H1 (cell line): ENCODE results near the gene C11orf71. TPM values are rescaled to one million over a fixed set of nuclear protein-coding genes. Genes with fewer than 3 reads are reported as not detected.

Source experiments
- ASH2L ChIP-seq: fragments of 200-600, 300-600 bp; sonication (generic); IDR thresholded peaks from one replicate; pipeline ENCODE4 v1.7.1; 2017; ENCODE audit warnings: low read length
- CBX5 ChIP-seq: fragments of 300-800, 300-1000 bp; sonication (generic); IDR thresholded peaks from 2 replicates; pipeline ENCODE4 v1.7.1; 2016; ENCODE audit warnings: antibody characterized with exemption, low read length, low read depth
- CTBP2 ChIP-seq: IDR thresholded peaks from 2 replicates; pipeline ENCODE4 v1.7.0; 2011; ENCODE audit warnings: borderline replicate concordance, mild to moderate bottlenecking, moderate library complexity, mixed read lengths, low read length; ENCODE audit not compliant: insufficient read depth, insufficient read length
- GTF2F1 ChIP-seq: IDR thresholded peaks from 2 replicates; pipeline ENCODE4 v1.6.1; 2012; ENCODE audit warnings: low read depth, low read length, improper control_type of control experiment, borderline replicate concordance
- RFX5 ChIP-seq: IDR thresholded peaks from 2 replicates; pipeline ENCODE4 v1.6.1; 2011; ENCODE audit warnings: low read depth, low read length, improper control_type of control experiment, borderline replicate concordance
- SIRT6 ChIP-seq: IDR thresholded peaks from one replicate; pipeline ENCODE4 v1.7.1; 2012; ENCODE audit warnings: low read length, inconsistent platforms
- SP2 ChIP-seq: IDR thresholded peaks from 2 replicates; pipeline ENCODE4 v1.6.1; 2012; ENCODE audit warnings: mild to moderate bottlenecking, low read length, inconsistent platforms
- polyA plus RNA-seq, 7 experiments: library from polyadenylated mRNA; depleted of rRNA in 3 of 7; stranded (reverse) in 5 of 7; unstranded in 2 of 7; fragments of >200 nt in 5 of 7; fragments of 200-250 nt in 2 of 7; gene quantifications; 1 replicate in 5 of 7; 2 replicates in 1 of 7; 4 replicates in 1 of 7; pipeline versions ENCODE4 v1.2.1 to v1.2.3, GENCODE V29; 2011 to 2013; ENCODE audit warnings: missing spikeins in 2 of 7, mixed read lengths in 2 of 7
- total RNA-seq: library from RNA; stranded (reverse); fragmentation: NEBNext Ultra II Directional; extraction: Animal tissue kit (Norgen Biotek cat#: 25700); gene quantifications from 2 replicates; pipeline ENCODE4 v1.2.1, GENCODE V29; 2021

C11orf71 gene
- total and polyA plus RNA-seq, 2 of the 8 experiments (the other 6 are each of a cell fraction or from before 2014, with no cell fraction given) = 5.4 to 8.7 TPM

- TF ChIP-seq SIRT6 = no peak
- no peak for TF ChIP-seq GTF2F1
- no peak for TF ChIP-seq CBX5
- TF ChIP-seq RFX5 = no peak
- no peak for TF ChIP-seq SP2
- TF ChIP-seq CTBP2 = no peak
- TF ChIP-seq ASH2L = no peak
These were observed 33.7 kb downstream of the C11orf71 start (continued) for GRCh38 chr11:114366331-114367243.
